ENCODE data around the gene P3H1.

P3H1 gene

DNA sequence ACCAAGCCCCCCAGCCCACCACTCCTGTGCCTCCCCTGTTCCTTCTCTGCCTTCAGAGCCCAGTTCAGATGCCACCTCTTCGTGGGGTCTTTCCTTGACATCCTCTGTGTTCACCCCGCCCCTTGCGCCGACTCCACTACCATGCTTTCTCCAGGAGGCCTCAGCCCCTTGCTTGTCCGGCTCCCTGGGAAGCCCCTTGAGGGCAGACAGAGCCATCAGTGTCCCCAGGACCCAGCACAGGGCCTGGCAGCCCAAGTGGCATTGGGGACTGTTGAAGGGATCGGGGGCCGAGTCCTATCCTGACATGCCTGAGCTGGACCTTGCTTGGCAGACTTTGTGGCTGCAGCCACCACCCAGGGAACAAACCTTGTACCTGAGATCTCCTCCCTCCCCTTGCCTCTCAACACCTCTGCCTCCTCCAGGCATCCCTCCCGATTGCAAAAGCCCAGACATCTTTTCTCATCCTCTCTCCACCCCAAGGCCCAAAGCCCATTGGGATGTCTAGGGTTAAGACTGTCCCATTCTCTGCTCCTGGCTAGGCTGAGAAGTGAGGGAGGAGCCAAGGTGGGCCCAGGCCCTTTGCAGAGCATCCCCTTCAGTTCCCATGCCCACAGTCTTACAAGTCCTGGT is 30.1 kb downstream of the P3H1 start:
- DNase-seq (ENCODE audit: low spot score) (no peak), ATAC-seq (ENCODE audit: low read depth) (no peak)
- TF ChIP-seq, protein P1, sequence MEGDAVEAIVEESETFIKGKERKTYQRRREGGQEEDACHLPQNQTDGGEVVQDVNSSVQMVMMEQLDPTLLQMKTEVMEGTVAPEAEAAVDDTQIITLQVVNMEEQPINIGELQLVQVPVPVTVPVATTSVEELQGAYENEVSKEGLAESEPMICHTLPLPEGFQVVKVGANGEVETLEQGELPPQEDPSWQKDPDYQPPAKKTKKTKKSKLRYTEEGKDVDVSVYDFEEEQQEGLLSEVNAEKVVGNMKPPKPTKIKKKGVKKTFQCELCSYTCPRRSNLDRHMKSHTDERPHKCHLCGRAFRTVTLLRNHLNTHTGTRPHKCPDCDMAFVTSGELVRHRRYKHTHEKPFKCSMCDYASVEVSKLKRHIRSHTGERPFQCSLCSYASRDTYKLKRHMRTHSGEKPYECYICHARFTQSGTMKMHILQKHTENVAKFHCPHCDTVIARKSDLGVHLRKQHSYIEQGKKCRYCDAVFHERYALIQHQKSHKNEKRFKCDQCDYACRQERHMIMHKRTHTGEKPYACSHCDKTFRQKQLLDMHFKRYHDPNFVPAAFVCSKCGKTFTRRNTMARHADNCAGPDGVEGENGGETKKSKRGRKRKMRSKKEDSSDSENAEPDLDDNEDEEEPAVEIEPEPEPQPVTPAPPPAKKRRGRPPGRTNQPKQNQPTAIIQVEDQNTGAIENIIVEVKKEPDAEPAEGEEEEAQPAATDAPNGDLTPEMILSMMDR (IDR thresholded peaks at IDR 0.05; ENCODE audit: poor library complexity, severe bottlenecking), result no peak
- Histone ChIP-seq H3K36me3 (ENCODE audit: low read depth) (no peaks in the 10 kb centered on the region), H3K4me3 (ENCODE audit: severe bottlenecking) (no peak overlapping the region), H3K27me3 (ENCODE audit: insufficient read depth, poor library complexity, severe bottlenecking) (no peaks in the 10 kb centered on the region), H3K4me1 (ENCODE audit: insufficient read depth, poor library complexity, severe bottlenecking) (no peaks in the 10 kb centered on the region), H3K27ac (ENCODE audit: poor library complexity, severe bottlenecking) (no peak overlapping the region), H3K9me3 (ENCODE audit: severe bottlenecking) (no peaks in the 10 kb centered on the region)

DNA sequence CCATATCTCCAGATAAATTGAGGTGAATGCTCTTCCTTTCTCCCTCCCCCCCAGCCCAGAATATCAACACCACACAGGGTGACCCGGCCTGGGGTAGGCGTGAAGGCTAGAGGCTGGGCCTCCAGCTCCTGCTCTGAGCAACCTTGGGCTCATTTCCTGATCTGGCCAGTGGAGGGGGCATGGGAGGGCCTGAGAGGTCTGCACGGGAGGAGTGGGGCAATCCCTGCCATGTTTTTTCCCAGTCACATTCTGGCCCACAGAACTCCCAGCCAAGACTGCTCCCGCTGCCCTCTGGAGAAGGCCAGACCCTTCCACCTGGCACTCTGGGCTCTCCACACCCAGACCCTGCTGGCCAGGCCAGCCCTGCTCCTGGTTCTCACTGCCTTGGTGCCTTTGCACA is 30.7 kb downstream of the P3H1 start:
- H3K4me1 ChIP-seq (ENCODE audit: insufficient read depth, poor library complexity, severe bottlenecking), result no peaks in the 10 kb centered on the region

DNA sequence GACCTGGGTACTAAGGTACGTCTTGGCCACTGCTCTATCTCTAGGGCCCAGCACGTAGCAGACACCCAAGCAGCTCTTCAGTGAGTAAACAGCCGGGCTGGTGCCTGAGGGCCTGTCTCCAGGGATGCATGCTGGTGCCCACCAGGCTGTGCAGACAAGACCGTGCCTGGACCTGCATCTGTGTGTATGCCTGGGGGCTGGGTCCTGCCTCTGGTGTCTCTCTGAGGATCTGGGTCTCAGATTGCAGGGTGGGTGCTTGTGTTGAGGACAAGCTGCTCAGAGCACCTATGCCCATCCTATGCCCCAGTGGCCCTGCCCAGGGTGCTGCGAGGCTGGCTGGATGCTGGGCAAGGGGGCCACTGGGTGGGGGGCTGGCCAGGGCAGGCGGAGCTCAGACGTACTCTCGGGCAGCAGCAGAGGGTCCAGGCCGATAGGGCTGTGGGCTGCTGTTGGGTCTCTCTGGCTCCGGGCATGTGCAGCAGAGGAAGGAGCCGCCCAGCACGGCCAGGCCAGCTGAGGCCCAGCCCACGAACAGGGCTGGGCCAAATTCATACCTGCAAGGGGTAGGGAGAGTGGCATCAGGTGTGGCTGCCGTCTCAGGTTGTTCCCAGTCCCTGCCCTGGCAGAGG is 31.2 kb downstream of the P3H1 start:
- Histone ChIP-seq H3K27ac (ENCODE audit: poor library complexity, severe bottlenecking) (no peak overlapping the region), H3K36me3 (ENCODE audit: low read depth) (no peaks in the 10 kb centered on the region), H3K9me3 (ENCODE audit: severe bottlenecking) (no peaks in the 10 kb centered on the region), H3K4me3 (ENCODE audit: severe bottlenecking) (no peak overlapping the region), H3K4me1 (ENCODE audit: insufficient read depth, poor library complexity, severe bottlenecking) (no peaks in the 10 kb centered on the region), H3K27me3 (ENCODE audit: insufficient read depth, poor library complexity, severe bottlenecking) (no peaks in the 10 kb centered on the region)
- DNase-seq (ENCODE audit: low spot score), result no peak
- TF ChIP-seq, protein P1 (IDR thresholded peaks at IDR 0.05; ENCODE audit: poor library complexity, severe bottlenecking), result no peak
- ATAC-seq (ENCODE audit: low read depth), result peak; percentile 45

More for the DNA sequence above, 30.7 kb downstream of the P3H1 start:
- no peaks in the 10 kb centered on the region for H3K27me3 ChIP-seq (ENCODE audit: insufficient read depth, poor library complexity, severe bottlenecking)
- ATAC-seq (ENCODE audit: low read depth), result peak; percentile 46
- DNase-seq (ENCODE audit: low spot score), result no peak
- TF ChIP-seq, protein P1 (IDR thresholded peaks at IDR 0.05; ENCODE audit: poor library complexity, severe bottlenecking), result peak; percentile 29
- H3K9me3 ChIP-seq (ENCODE audit: severe bottlenecking), result no peaks in the 10 kb centered on the region
- no peak overlapping the region for H3K27ac ChIP-seq (ENCODE audit: poor library complexity, severe bottlenecking)
- H3K4me3 ChIP-seq (ENCODE audit: severe bottlenecking), result no peak overlapping the region
- H3K36me3 ChIP-seq (ENCODE audit: low read depth), result no peaks in the 10 kb centered on the region

DNA sequence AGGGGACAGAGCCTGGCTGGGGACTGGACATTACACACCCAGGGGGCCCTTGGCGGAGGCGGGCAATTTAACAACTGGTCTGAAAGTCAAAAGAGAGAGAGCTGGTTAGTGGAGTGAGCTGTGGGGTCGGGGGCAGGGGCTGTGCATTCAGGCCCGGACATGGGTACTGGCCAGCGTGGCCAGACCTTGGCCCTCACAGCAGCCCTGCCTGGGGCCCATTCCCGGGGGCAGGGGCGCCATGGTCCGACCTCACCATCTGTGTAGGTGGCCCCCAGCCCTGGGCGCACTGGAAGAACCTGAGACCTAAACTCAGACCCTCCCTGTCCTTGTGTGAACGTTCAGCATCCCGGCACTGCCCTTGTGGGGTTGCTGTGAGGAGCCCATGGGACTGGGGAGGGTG is 31.8 kb downstream of the P3H1 start:
- Histone ChIP-seq H3K27ac (ENCODE audit: poor library complexity, severe bottlenecking) (no peak overlapping the region), H3K4me1 (ENCODE audit: insufficient read depth, poor library complexity, severe bottlenecking) (no peaks in the 10 kb centered on the region), H3K4me3 (ENCODE audit: severe bottlenecking) (no peak overlapping the region), H3K9me3 (ENCODE audit: severe bottlenecking) (no peaks in the 10 kb centered on the region), H3K27me3 (ENCODE audit: insufficient read depth, poor library complexity, severe bottlenecking) (no peaks in the 10 kb centered on the region), H3K36me3 (ENCODE audit: low read depth) (no peaks in the 10 kb centered on the region)
- DNase-seq (ENCODE audit: low spot score), result no peak
- no peak for ATAC-seq (ENCODE audit: low read depth)
- TF ChIP-seq, protein P1 (IDR thresholded peaks at IDR 0.05; ENCODE audit: poor library complexity, severe bottlenecking), result no peak
